SK-MEL-5 (cell line): ENCODE data around the gene CHST9. TPM values are rescaled to one million over a fixed set of nuclear protein-coding genes. Genes with fewer than 3 reads are reported as not detected.

Experiments used
- DNase-seq: peaks from one replicate; pipeline ENCODE4 v3.0.0-alpha.2; 2016; ENCODE audit warnings: low read depth, low spot score
- in situ Hi-C: cut with HindIII; loops from 2 replicates; pipeline ENCODE4 v1.10.0; 2016; ENCODE audit warnings: low sequenced_read_pairs, high pct_unique_total_duplicates, low pct_unique_long_range_greater_than_20kb
- total RNA-seq: library from RNA; depleted of rRNA; stranded (reverse); fragments of >200 nt; shearing (Covaris generic); gene quantifications from 2 replicates; pipeline ENCODE4 v1.2.3, GENCODE V29; 2014

Gene CHST9
- total RNA-seq, 1 experiment from 2014 or later: not detected

DNA sequence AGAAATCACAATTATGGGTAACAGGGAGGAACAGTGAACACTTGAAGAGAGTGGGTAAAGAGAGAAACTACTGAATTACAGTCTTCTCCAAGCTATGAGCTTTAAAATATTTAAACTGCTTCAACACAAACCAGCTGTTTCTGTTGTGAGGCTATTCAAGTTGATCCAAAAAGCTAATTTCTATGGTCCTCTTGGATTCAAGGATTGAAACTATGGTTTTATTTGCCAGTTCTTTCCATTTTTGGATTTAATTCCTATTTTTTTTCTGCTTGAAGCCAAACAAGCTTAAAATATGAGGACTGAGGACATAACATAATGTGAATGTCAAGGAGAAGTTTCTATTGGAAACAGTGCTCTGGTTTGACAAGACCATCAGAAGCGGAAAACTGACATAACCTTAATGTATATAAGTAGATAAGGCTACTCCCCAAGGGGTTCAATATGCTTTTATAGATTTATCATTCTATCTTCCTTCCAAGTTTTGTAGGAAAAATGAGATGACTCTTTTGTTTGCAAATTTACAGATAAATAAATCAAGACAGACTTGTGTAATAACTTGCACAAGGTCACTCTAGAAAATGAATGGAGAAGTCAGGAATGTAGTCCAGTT is 258.9 kb downstream of the CHST9 start:
- in situ Hi-C loops: no loop called here
- DNase-seq: no peak

DNA sequence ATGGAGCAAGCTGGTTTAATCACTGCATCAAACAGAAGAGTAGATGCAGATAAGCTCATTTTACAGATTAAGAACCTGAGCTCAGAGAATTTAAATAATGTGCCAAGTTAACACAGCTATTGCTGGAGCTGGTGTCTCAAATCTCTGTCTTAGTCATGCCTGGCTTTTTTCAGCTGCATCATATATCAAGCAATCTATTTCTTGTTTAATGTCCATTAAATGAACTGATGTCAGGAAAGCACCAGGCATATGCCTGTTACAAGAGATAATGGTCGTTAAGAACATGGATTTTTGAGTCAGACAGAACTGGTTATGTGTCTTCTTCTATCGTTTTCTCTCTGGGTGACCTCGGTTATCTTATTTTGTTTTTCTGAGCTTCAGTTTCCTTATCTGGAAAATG is 259.8 kb downstream of the CHST9 start:
- in situ Hi-C loops: no loop called here
- no peak for DNase-seq

DNA sequence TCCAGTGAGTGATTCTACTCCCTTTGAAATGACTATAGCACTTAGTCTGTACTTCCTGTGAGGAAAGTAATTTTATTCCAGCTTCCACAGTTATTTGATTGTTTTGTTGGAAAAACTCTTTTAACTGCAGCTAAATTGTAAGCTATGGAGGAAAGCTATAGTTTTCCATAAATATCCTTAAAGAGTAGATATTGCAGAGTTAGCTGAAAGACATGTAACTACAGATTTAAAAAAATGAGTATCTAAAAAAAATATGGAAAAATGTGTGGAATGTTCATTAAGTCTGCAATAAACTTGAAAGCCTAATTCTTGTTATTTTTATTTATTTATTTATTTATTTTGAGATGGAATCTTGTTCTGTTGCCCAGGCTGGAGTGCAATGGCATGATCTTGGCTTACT is 262.8 kb downstream of the CHST9 start:
- DNase-seq: no peak
- in situ Hi-C loops: no loop called here

DNA sequence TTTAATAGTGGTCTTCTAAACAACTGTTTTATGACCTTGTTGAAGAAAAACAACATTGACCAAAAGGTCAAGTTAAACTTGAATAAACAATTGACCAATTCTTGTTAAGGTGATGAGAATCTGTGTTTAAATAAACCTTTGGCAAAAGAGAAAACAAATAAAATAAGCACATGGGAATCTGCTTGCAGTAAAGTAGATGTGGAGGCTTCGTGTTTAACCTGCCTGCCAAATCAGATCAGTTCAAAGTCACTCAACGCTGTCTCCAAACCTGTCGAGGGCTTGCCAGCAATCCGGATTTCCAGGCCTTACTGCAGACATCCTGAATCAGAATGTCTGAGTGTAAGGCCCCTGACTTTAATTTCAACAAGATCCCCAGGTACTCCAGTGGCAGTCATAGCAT is 264.5 kb downstream of the CHST9 start:
- in situ Hi-C loops: no loop called here
- no peak for DNase-seq

DNA sequence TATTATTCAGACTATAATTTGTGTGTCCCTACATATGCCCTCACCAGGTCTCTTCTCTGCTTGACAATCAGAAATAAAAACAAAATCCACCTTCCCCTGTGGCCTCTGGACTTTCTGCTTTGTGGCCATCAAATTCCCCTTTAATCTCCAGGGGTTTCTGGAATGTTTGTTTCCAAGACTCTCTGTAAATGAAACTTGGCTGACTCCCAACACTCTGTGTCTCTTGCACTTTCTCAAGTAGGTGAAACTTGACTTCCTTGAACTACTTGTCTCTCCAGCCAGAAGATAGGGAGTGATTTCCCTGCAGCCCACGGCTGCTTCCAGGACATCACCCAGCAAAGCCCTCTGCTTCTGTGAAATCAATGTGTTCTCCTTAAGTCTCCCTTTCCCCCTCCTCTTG is 265.5 kb downstream of the CHST9 start:
- in situ Hi-C loops: no loop called here
- no peak for DNase-seq

DNA sequence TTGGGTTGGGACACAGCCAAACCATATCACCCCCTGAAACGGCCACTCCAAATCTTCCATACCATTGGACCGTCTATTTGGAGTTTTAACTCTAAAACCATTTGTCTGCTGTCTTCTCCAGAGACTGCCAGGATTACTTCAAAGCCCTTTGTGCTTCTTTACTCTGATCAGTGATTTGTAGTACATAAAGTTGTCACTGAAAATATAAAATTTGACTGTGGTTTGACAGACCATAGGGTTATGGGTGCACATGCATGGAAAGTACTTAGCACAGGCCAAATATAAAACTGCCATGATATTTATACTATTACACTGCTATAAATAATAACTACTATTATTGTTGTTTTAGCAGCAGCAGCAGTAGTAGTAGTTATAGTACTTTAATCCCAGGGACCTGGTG is 265.9 kb downstream of the CHST9 start:
- in situ Hi-C loops: no loop called here
- no peak for DNase-seq

DNA sequence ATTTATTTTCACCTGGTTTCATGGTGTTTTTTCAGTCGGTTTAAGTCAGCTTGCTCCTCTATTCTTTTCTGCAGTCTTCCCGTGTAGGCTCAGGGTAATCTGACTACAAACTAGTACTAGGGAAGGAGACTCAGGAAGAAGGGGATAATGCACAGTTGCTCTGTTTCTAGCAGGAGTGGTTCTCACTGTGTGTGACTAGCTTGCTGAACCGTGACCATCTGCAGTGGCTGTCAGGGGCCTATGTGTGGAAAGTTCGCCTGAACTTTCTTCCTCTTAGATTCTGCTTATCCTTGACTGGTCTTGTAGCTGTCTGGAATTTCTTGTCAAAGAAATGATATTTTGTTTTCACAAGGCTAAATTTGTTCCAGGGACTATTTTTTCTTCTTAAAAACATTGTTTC is 273.3 kb downstream of the CHST9 start:
- in situ Hi-C loops: no loop called here
- DNase-seq: no peak

DNA sequence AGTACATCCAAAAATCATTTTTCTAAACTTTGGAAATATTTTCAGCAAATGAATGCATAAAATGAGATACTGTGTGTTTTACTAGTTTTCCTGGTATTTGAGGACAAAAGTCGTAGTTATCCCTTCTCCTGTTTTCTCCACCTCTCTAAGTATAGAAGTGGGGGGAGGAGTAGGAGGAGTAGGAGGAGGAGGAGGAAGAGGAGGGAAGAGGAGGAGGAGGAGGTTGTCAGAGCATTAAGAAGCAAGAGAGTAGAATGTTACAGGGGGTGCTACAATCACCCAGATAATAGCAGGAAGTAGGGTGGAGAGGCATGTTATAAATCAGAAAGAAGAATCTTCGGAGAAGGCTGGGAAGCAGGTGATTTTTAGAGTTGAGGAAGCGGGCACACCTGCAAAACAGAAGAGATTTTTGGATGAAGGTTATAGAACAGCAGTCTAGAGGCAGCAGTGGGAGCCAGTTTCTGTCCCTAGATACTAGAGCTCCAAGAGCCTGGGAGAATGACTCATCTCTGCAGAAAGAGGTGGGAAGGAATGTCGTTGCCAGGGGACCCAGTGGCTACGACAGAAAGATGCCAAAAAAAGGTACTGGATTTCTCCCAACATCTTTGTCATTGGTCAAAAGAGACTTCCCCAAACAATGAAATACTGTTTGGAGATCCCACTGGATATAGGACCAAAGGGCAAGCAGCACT is 275.4 kb downstream of the CHST9 start:
- DNase-seq: no peak
- in situ Hi-C loops: no loop called here

DNA sequence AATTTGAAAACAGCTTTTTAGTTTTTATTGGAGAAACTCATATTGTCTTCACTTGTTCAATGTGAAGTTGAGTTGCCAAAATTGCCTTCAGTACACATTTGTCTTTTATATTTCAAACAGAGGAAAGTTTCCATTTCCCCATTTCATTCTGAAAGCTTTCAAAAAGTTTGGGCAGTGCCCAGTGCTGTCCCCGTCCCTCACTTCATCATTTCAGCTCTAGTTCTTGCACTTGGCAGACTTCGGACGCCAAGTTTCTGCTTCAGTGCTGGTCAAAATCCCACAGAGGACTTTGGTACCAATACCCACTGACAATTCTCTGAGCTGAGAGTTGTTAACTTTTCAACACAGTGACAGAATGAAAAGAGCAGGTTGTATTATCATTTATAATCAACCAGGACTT is 276.2 kb downstream of the CHST9 start:
- in situ Hi-C loops: no loop called here
- no peak for DNase-seq

DNA sequence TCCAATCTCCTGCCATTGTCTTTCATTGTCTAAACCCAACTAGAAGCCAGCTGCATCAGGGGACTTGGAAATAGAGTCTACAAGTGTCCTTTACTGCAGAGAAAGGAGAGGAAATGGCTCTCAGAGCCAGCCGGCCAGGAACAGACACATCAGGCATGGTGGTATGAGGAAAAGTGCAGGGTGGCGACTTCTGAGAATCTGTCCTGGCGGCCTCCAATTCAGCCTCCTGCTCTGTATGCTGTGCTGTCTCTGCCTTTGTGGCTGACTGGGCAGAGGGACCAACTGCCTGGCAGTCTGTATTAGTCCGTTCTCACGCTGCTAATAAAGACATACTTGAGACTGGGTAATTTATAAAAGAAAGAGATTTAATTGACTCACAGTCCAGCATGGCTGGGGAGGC is 282.8 kb downstream of the CHST9 start:
- in situ Hi-C loops: no loop called here
- DNase-seq: no peak

DNA sequence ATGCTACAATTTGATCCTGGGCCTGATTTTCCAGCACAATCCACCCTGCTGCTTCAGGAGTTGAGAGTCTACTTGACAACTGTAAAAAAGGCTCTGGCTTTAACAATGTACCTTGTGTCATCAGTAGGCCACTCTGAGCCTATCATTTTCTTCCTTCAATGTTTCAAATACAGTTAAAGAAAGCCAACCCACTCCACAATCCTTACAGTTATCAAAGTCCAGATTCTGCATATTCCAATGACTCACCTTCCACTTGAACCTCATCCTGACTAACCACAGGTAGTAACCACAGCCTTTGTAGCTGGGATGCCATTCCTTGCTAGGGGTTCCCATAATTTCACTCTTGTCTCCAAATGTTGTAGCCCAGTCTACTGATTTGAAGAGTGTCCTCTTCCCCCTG is 284.1 kb downstream of the CHST9 start:
- no peak for DNase-seq
- in situ Hi-C loops: no loop called here

DNA sequence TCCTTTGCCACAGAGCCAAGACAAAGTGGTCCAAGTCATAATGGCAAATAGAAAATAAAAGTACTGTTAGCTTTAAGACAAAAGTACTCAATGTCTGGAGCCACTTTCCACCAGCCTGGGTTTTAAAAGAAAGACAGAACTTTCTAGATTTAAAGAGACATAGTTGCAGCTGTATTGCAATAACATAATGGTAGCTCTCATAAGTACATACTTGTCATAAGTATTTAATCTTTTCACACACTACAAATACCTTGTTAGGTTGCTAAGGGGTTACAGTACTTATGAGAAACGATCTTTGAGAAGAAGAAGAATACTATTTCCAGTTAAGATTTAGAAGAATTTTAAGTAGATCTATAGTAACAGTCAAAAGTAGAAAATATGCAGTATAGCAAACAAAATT is 290.7 kb downstream of the CHST9 start:
- in situ Hi-C loops: no loop called here
- no peak for DNase-seq

DNA sequence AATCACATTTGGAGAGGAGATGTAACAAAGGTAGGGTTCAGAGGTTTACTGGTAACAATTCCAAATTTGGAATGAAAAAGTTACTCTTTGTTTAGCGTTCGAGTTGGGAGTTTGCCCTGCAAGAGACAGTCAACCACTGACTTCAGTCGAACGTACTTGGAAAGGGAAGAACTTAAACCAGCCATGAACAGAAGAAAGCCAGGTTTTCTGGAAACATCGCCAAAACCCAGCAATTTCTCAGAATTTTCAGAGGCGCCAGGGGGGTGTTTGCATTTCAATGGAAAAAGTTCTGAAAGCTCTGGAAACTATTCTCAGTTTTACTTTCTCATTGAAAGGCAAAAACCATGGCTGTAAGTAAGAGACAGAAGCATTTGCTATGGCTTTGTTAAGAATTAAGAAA is 291.1 kb downstream of the CHST9 start:
- in situ Hi-C loops: no loop called here
- DNase-seq: no peak

DNA sequence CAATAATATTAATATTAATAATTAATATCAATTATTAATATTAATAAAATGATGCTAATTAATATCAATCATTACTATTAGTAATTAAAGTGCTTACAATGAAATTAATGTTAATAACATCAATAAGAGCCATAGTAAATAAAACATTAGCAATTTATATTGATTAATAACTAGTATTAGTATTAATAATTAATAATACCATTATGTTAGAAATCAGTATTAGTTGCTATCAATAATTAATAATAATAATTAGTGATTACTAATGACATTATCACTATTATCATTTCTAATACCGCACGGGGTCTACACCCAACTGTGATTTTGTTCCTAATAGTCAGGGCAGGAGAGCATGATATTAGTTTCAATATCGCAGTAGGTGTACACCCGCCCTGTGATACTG is 296.8 kb downstream of the CHST9 start:
- in situ Hi-C loops: no loop called here
- no peak for DNase-seq

DNA sequence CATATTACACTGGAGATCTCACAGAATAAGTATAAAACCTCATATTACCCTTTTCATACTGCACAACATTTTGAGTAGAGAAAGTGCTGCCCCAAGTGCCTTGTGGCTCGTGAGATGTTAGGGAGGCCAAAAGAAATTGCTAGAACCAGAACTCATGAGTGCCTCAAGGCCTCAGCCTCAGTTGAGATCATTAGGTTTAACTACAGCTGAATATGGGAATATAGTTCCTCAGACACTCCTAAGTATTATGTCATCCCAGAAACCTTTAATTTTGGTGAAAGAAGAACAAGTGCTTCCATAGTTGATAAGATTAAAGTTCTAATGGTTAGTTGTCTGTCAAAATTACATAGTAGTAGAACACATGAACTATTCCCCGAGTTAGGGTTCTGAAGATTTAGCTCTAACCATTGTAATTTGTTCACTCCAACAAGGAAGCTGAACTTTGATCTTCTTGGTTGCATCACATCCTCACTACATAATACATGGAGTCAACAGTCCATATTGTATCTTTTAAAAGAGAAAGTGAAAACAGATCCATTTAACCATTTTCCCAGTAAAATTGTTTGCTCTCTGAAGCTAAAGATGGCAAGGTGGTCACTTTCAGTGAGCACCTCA is 310.0 kb downstream of the CHST9 start:
- in situ Hi-C loops: no loop called here
- DNase-seq: no peak

DNA sequence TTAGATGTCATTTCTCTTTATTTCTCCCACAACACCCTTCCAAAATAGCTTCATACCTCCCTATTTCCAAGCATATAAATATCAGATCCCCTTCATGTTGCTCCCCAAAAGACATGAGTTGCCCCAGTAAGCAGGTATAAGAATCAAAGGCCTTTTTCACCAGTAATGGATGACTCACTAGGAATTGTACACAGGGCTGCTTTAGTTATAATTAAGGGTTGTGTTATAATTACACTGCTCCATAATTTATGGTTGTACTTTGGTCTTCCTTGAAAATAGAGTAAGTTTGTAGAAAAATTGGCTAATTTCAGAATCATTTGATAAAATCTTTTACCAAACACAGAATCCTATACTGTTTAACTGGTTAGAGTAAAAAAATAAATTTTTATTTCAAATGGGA is 310.8 kb downstream of the CHST9 start:
- no peak for DNase-seq
- in situ Hi-C loops: no loop called here

DNA sequence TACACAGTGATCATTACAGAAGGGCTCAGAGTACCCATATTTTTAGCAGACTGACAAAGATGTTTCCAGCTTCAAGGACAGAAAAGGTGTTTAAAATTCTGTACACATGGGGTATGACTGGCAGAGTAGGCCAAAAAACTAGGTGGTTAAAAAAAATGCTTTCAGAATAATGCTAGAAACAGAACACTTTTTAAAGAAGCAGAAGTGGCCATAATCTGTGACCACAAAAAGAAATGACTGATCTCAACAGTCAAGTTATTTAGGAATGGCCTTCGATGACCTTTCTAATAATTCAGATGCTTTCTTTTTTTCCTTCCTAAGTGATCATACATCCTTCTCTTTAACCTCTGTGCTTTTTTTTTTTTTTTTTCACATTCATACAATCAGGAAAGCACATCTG is 315.5 kb downstream of the CHST9 start:
- DNase-seq: no peak
- in situ Hi-C loops: no loop called here

DNA sequence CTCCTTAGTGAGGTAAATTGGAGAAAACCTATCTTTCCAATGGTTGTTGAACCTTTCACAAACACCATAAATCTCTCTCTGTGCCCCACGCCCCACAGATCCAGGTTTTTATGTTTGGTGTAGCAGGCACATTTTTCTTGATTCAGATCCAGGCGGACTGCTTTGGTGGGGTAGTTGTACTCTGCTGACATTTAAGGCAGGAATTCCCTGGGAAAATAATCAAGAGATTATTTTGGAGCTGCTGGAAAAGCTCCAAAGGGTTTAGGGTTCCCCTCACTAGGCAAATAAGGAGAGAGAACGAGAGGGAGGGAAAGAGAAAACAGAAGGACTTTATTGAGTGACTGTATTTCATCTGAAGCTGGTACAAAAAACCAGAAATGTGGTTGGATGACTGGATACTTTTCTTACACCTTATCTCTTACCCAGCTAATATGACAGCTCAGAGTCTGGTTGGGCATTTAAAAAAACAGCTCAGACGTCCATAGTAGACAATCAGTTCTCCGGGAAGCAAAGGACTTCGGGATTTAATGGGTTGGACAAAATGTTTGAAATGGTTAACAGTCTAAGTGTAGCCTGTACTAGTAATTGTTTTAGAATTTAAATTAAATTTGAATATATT is 316.0 kb downstream of the CHST9 start:
- in situ Hi-C loops: no loop called here
- DNase-seq: no peak

DNA sequence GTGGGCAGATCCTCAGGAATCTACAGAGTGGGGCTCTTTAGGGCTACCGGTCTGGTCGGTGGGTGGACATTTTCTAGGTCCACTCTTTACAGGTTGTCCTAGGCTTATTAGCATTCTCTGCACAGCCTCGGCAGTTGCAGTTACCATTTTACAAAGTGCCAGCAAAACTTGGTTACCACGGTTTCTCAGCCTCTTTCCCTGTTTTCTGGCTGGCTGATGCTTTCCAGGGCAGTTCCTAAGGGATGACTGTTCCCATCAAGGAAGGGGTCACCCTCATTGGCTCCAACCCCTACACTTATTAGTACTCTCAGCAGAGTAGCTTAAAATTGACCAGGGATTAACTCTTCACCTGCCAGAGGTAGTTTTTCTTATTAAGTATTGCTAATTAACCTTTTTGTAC is 317.6 kb downstream of the CHST9 start:
- in situ Hi-C loops: no loop called here
- DNase-seq: no peak
